H1 (cell line): ENCODE measurements around the gene ATP8B2. TPM values are rescaled to one million over a fixed set of nuclear protein-coding genes. Genes with fewer than 3 reads are reported as not detected.

ENCODE experiments used
- CTCF ChIA-PET: fragments of 300-600 bp; sonication (Branson Sonifier 250); formaldehyde crosslinking; loops from one replicate; lab custom pipeline; 2021; ENCODE audit not compliant: partially characterized antibody; lab: Charles Lee
- POLR2A ChIA-PET: fragments of 300-600 bp; sonication (Branson Sonifier 250); formaldehyde crosslinking; loops from one replicate; lab custom pipeline; 2021; ENCODE audit warnings: inconsistent platforms; ENCODE audit not compliant: partially characterized antibody; lab: Charles Lee
- DNase-seq, 2 experiments: peaks; one replicate each; pipeline versions ENCODE4 v3.0.0 to v3.0.0-alpha.2; 2010 to 2022; ENCODE audit warnings: low spot score in 2 of 2, low read depth in 1 of 2, mixed read lengths in 1 of 2
- FAIRE-seq: peaks from 2 replicates; lab custom pipeline; 2011; peaks lifted over from hg19 to GRCh38; lab: Jason Lieb, UNC
- H2AFZ ChIP-seq: 2 replicates; pipeline ENCODE4 v1.8.1; 2012; ENCODE audit warnings: low read length, inconsistent platforms
- H2AK5ac ChIP-seq: 2 replicates; pipeline ENCODE4 v1.6.1; 2013; ENCODE audit warnings: low read depth, low read length
- H2BK120ac ChIP-seq: replicated peaks from 2 replicates; pipeline ENCODE3; 2013; ENCODE audit warnings: low read depth, low read length, inconsistent platforms
- H2BK12ac ChIP-seq: 2 replicates; pipeline ENCODE4 v1.6.1; 2013; ENCODE audit warnings: low read depth, low read length
- H2BK15ac ChIP-seq: 2 replicates; pipeline ENCODE4 v1.6.1; 2013; ENCODE audit warnings: low read length
- H2BK20ac ChIP-seq: 2 replicates; pipeline ENCODE4 v1.6.1; 2013; ENCODE audit warnings: low read length
- H2BK5ac ChIP-seq: 2 replicates; pipeline ENCODE4 v1.6.1; 2013; ENCODE audit warnings: low read depth, low read length
- H3K14ac ChIP-seq: 2 replicates; pipeline ENCODE4 v1.6.1; 2013; ENCODE audit warnings: inconsistent platforms; ENCODE audit not compliant: insufficient read length
- H3K18ac ChIP-seq: 2 replicates; pipeline ENCODE4 v1.6.1; 2013; ENCODE audit warnings: low read length; ENCODE audit errors: extremely low read depth
- H3K23ac ChIP-seq: 2 replicates; pipeline ENCODE4 v1.6.1; 2013; ENCODE audit warnings: inconsistent platforms; ENCODE audit not compliant: insufficient read length
- H3K23me2 ChIP-seq: 2 replicates; pipeline ENCODE4 v1.6.1; 2013; ENCODE audit warnings: low read depth, low read length
- H3K27ac ChIP-seq: 2 replicates; pipeline ENCODE4 v1.6.1; 2011; ENCODE audit warnings: low read depth, low read length, inconsistent platforms
- H3K27me3 ChIP-seq, 4 experiments: replicated peaks in 1 of 4; 1 replicate in 1 of 4; 2 replicates in 3 of 4; pipeline versions ENCODE4 v1.6.1 to v1.8.1; 2011 to 2013; ENCODE audit warnings: low read length in 3 of 4, mild to moderate bottlenecking in 3 of 4, inconsistent platforms in 2 of 4, mixed read lengths in 2 of 4, moderate library complexity in 1 of 4; ENCODE audit not compliant: control insufficient read depth in 3 of 4, insufficient read depth in 3 of 4; ENCODE audit errors: extremely low read depth in 1 of 4
- H3K36me3 ChIP-seq, 4 experiments: 2 replicates each; pipeline versions ENCODE4 v1.6.1 to v1.8.1; 2011 to 2013; ENCODE audit warnings: mild to moderate bottlenecking in 4 of 4, low read length in 3 of 4, moderate library complexity in 2 of 4, control low read depth in 1 of 4, inconsistent platforms in 1 of 4; ENCODE audit not compliant: insufficient read depth in 4 of 4, control insufficient read depth in 2 of 4
- H3K4ac ChIP-seq: replicated peaks from 2 replicates; pipeline ENCODE3; 2013; ENCODE audit warnings: low read length, low read depth, mixed read lengths, inconsistent platforms; ENCODE audit not compliant: insufficient read length
- H3K4me1 ChIP-seq, 4 experiments: replicated peaks in 1 of 4; 1 replicate in 1 of 4; 2 replicates in 3 of 4; pipeline versions ENCODE4 v1.6.1 to v1.8.1; 2011 to 2013; ENCODE audit warnings: low read length in 3 of 4, inconsistent platforms in 2 of 4, mixed read lengths in 1 of 4; ENCODE audit not compliant: insufficient read depth in 4 of 4, control insufficient read depth in 3 of 4
- H3K4me2 ChIP-seq, 2 experiments: 2 replicates each; pipeline versions ENCODE4 v1.6.1 to v1.8.1; 2011 to 2013; ENCODE audit warnings: low read depth in 2 of 2, low read length in 2 of 2, control low read depth in 1 of 2, inconsistent platforms in 1 of 2, mild to moderate bottlenecking in 1 of 2; ENCODE audit not compliant: insufficient read depth in 1 of 2
- H3K4me3 ChIP-seq, 4 experiments: fragments of 200-600, 300-600 bp in 1 of 4; sonication (generic), shearing (Covaris generic), sonication (Bioruptor Twin) in 1 of 4; 2 replicates each; pipeline versions ENCODE4 v1.5.1 to v1.8.1; 2011 to 2016; ENCODE audit warnings: low read length in 4 of 4, low read depth in 3 of 4, control low read depth in 2 of 4, inconsistent platforms in 2 of 4, mild to moderate bottlenecking in 2 of 4, mixed read lengths in 1 of 4, moderate library complexity in 1 of 4; ENCODE audit not compliant: insufficient read depth in 2 of 4; ENCODE audit errors: extremely low read depth in 1 of 4
- H3K56ac ChIP-seq: replicated peaks from 2 replicates; pipeline ENCODE3; 2013; ENCODE audit warnings: low read depth, mild to moderate bottlenecking, mixed read lengths, low read length, inconsistent platforms; ENCODE audit not compliant: insufficient read length
- H3K79me1 ChIP-seq: 2 replicates; pipeline ENCODE4 v1.6.1; 2013; ENCODE audit warnings: low read depth, low read length, control low read depth
- H3K79me2 ChIP-seq, 2 experiments: 2 replicates each; pipeline versions ENCODE4 v1.6.1 to v1.8.1; 2012 to 2013; ENCODE audit warnings: low read length in 2 of 2, mild to moderate bottlenecking in 2 of 2, inconsistent platforms in 1 of 2; ENCODE audit not compliant: insufficient read depth in 2 of 2, control insufficient read depth in 1 of 2
- H3K9ac ChIP-seq, 4 experiments: replicated peaks in 1 of 4; 1 replicate in 1 of 4; 2 replicates in 3 of 4; pipeline versions ENCODE4 v1.6.1 to v1.8.1; 2011 to 2013; ENCODE audit warnings: low read depth in 3 of 4, low read length in 3 of 4, control low read depth in 2 of 4, mild to moderate bottlenecking in 2 of 4, moderate library complexity in 2 of 4, inconsistent platforms in 1 of 4; ENCODE audit errors: extremely low read depth in 1 of 4
- H3K9me3 ChIP-seq, 2 experiments: 2 replicates each; pipeline versions ENCODE4 v1.6.1 to v1.8.1; 2012 to 2013; ENCODE audit warnings: mild to moderate bottlenecking in 2 of 2, moderate library complexity in 2 of 2, control low read depth in 1 of 2, inconsistent platforms in 1 of 2, low read depth in 1 of 2, low read length in 1 of 2, mixed read lengths in 1 of 2; ENCODE audit not compliant: insufficient read depth in 2 of 2
- H4K20me1 ChIP-seq, 2 experiments: replicated peaks in 1 of 2; 2 replicates each; pipeline versions ENCODE3 to v1.8.1; 2011 to 2013; ENCODE audit warnings: inconsistent platforms in 2 of 2, low read length in 2 of 2, mild to moderate bottlenecking in 1 of 2; ENCODE audit not compliant: insufficient read depth in 2 of 2, control insufficient read depth in 1 of 2
- H4K5ac ChIP-seq: 2 replicates; pipeline ENCODE4 v1.6.1; 2013; ENCODE audit warnings: low read length, low read depth, mixed read lengths, inconsistent platforms; ENCODE audit not compliant: insufficient read length
- H4K8ac ChIP-seq: 2 replicates; pipeline ENCODE4 v1.8.0; 2013; ENCODE audit warnings: mild to moderate bottlenecking, moderate library complexity, low read length, inconsistent platforms; ENCODE audit not compliant: insufficient read depth; ENCODE audit errors: extremely low read depth
- H4K91ac ChIP-seq: replicated peaks from 2 replicates; pipeline ENCODE3; 2013; ENCODE audit warnings: low read length, mixed read lengths, inconsistent platforms; ENCODE audit not compliant: insufficient read length
- BCL11A ChIP-seq, 2 experiments: IDR thresholded peaks; one replicate each; pipeline ENCODE4 v1.6.1; 2011; ENCODE audit warnings: low read depth in 2 of 2, low read length in 2 of 2, mild to moderate bottlenecking in 2 of 2
- E2F6 ChIP-seq: IDR thresholded peaks from 2 replicates; pipeline ENCODE4 v1.6.1; 2012; ENCODE audit warnings: inconsistent platforms
- EGR1 ChIP-seq: IDR thresholded peaks from 2 replicates; pipeline ENCODE4 v1.6.1; 2011; ENCODE audit warnings: low read depth, low read length, borderline replicate concordance
- SIN3A ChIP-seq, 2 experiments: IDR thresholded peaks in 1 of 2; conservative IDR thresholded peaks in 1 of 2; 2 replicates each; pipeline ENCODE4 v1.6.1; 2011 to 2012; ENCODE audit warnings: low read length in 2 of 2, improper control_type of control experiment in 1 of 2, low read depth in 1 of 2, mild to moderate bottlenecking in 1 of 2
- WGBS, 2 experiments: shearing (Covaris generic) in 1 of 2; methylation state at CpG; one replicate each; pipeline versions ENCODE4 v1.1.6 to v1.1.7; 2013 to 2015; ENCODE audit warnings: low lambda C conversion rate in 2 of 2, mixed read lengths in 2 of 2, inconsistent platforms in 1 of 2, low coverage in 1 of 2, missing lambda C conversion rate in 1 of 2; ENCODE audit not compliant: insufficient replicate concordance in 2 of 2, insufficient coverage in 1 of 2, insufficient read length in 1 of 2; ENCODE audit errors: extremely low coverage in 1 of 2, missing lambda C conversion rate in 1 of 2; 5-methylcytosine and 5-hydroxymethylcytosine counted together
- polyA plus RNA-seq, 7 experiments: library from polyadenylated mRNA; depleted of rRNA in 3 of 7; stranded (reverse) in 5 of 7; unstranded in 2 of 7; fragments of >200 nt in 5 of 7; fragments of 200-250 nt in 2 of 7; gene quantifications; 1 replicate in 5 of 7; 2 replicates in 1 of 7; 4 replicates in 1 of 7; pipeline versions ENCODE4 v1.2.1 to v1.2.3, GENCODE V29; 2011 to 2013; ENCODE audit warnings: missing spikeins in 2 of 7, mixed read lengths in 2 of 7
- total RNA-seq: library from RNA; stranded (reverse); fragmentation: NEBNext Ultra II Directional; extraction: Animal tissue kit (Norgen Biotek cat#: 25700); gene quantifications from 2 replicates; pipeline ENCODE4 v1.2.1, GENCODE V29; 2021

Gene ATP8B2
- total and polyA plus RNA-seq, 2 of the 8 experiments (the other 6 are each of a cell fraction or from before 2014, with no cell fraction given), result 61.4 to 70.1 TPM

DNA sequence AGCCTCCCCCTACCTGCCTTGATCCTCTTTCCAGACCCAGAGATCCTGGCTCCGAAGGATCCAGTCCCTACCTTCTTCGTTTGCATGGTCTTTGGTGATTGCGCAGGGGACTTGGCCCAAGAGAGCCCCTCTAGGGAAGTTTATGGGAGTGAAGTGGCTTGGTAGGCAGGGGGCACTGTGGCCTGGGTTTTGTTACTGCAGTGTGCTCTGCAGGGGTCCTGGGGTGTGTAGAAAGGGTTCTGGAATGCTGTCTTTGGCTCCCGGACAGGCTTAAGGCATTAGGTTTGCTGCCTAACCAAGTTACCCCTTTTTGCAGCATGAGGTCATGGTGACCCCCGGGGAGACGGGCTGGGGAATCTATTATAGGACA lies 3.8 kb downstream of the ATP8B2 start:
- Histone ChIP-seq H3K9ac (peak overlapping the region in 2 of 4 experiments; percentile 8 to 29; a peak in 2 of 7 replicates), H3K23me2 (peaks cover 22% of the 10 kb centered on the region), H3K18ac (no peak overlapping the region), H3K4me1 (peaks cover 23 to 25% (median 24%) of the 10 kb centered on the region in 4 experiments), H2BK12ac (no peak overlapping the region), H2BK15ac (no peak overlapping the region), H3K14ac (no peak overlapping the region), H4K20me1 (peaks cover 5 to 15% of the 10 kb centered on the region in 2 experiments), H3K4me2 (peak overlapping the region; percentile 86 to 88), H4K8ac (no peak overlapping the region), H3K27me3 (no peaks in the 10 kb centered on the region), H3K79me1 (peaks cover 10% of the 10 kb centered on the region; the same call in 1 of the 2 replicates), H3K4ac (no peak overlapping the region), H3K36me3 (peaks cover 6 to 28% (median 19%) of the 10 kb centered on the region in 4 experiments; a peak in 7 of 8 replicates), H3K27ac (no peak overlapping the region), H3K9me3 (no peaks in the 10 kb centered on the region), H3K56ac (no peak overlapping the region), H4K5ac (no peak overlapping the region), H3K79me2 (peaks cover 0 to 18% of the 10 kb centered on the region in 2 experiments; a peak in 2 of 4 replicates), H4K91ac (no peak overlapping the region), H2BK120ac (no peak overlapping the region), H3K23ac (no peak overlapping the region), H2AFZ (no peak overlapping the region), H2BK20ac (no peak overlapping the region), H3K4me3 (peak overlapping the region; percentile 27 to 63 (median 52); a peak in 7 of 8 replicates), H2AK5ac (no peak overlapping the region), H2BK5ac (no peak overlapping the region)
- ChIA-PET POLR2A (interaction anchor here (1.0 to 1.2 kb wide), 3 partner anchors 12 to 56 kb away, joined by 3 to 4 read pairs (median 3); partner anchors contain the start of gene HAX1), CTCF (interaction anchor here (0.8 to 21.7 kb wide), 11 partner anchors 11 to 1529 kb away, joined by 3 to 507 read pairs (median 4); partner anchors contain the start of gene HAX1)
- peak in 1 of 2 experiments; percentile 75 for DNase-seq
- peak; percentile 32 for FAIRE-seq
- WGBS, 2 experiments, result 35% methylated on average over 6 of the region's 6 CpGs; no CpG with 5 or more reads in 1 of the 2 experiments
- TF ChIP-seq SIN3A (conservative IDR thresholded peaks at IDR 0.05 in 1 of 2, IDR thresholded peaks at IDR 0.05 in 1 of 2; ENCODE audit: low read depth in 1 of 2, low read length in 2 of 2) (peak in 1 of 2 experiments; percentile 78; a peak in 2 of 4 replicates), BCL11A (IDR thresholded peaks at IDR 0.05; ENCODE audit: low read depth in 2 of 2, low read length in 2 of 2) (no peak), EGR1 (no peak), E2F6 (no peak)
